Caco-2 (cell line): ENCODE measurements around the gene DLEC1. TPM values are rescaled to one million over a fixed set of nuclear protein-coding genes. Genes with fewer than 3 reads are reported as not detected.

Experiments used
- BruUV-seq: library from RNA; stranded (reverse); fragments of 400-500 nt; replicated peaks from 2 replicates; lab custom pipeline; 2021; lab: Mats Ljungman, UMichigan
- CTCF ChIA-PET: fragments of 300-600 bp; sonication (Branson Sonifier 250); formaldehyde crosslinking; loops from one replicate; lab custom pipeline; 2022; ENCODE audit warnings: antibody characterized with exemption; lab: Charles Lee
- POLR2A ChIA-PET: fragments of 300-600 bp; sonication (Branson Sonifier 250); formaldehyde crosslinking; loops from one replicate; lab custom pipeline; 2022; ENCODE audit warnings: antibody characterized with exemption; lab: Charles Lee
- DNase-seq, 2 experiments: peaks; one replicate each; pipeline versions ENCODE4 v3.0.0 to v3.0.0-alpha.2; 2020 to 2022
- H3K27me3 ChIP-seq: replicated peaks from 2 replicates; pipeline ENCODE4 v1.6.0; 2011; ENCODE audit warnings: low read length; ENCODE audit not compliant: control insufficient read depth, insufficient read depth
- H3K36me3 ChIP-seq: 2 replicates; pipeline ENCODE4 v1.5.1; 2011; ENCODE audit warnings: low read length; ENCODE audit not compliant: control insufficient read depth, insufficient read depth
- H3K4me1 ChIP-seq: fragments of 250-450 bp; sonication (Bioruptor Pico); 2 replicates; pipeline ENCODE4 v1.5.1; 2020; ENCODE audit warnings: mild to moderate bottlenecking
- H3K4me3 ChIP-seq: 2 replicates; pipeline ENCODE4 v1.5.1; 2011; ENCODE audit warnings: low read depth, mild to moderate bottlenecking, control low read depth, low read length
- H3K9me3 ChIP-seq: fragments of 250-450 bp; sonication (Bioruptor Pico); 2 replicates; pipeline ENCODE4 v1.5.1; 2020; ENCODE audit warnings: mild to moderate bottlenecking, moderate library complexity
- H3K27ac Mint-ChIP-seq: one replicate; pipeline ENCODE4 v1.8.0; 2022; ENCODE audit warnings: mixed read lengths; ENCODE audit not compliant: unreplicated experiment
- H3K27me3 Mint-ChIP-seq: one replicate; pipeline ENCODE4 v1.8.0; 2022; ENCODE audit warnings: mixed read lengths; ENCODE audit not compliant: insufficient read depth, unreplicated experiment
- H3K36me3 Mint-ChIP-seq: one replicate; pipeline ENCODE4 v1.8.0; 2022; ENCODE audit warnings: mild to moderate bottlenecking, mixed read lengths; ENCODE audit not compliant: insufficient read depth, unreplicated experiment
- H3K4me1 Mint-ChIP-seq: one replicate; pipeline ENCODE4 v1.8.0; 2022; ENCODE audit warnings: low read depth, mixed read lengths; ENCODE audit not compliant: unreplicated experiment
- H3K4me3 Mint-ChIP-seq: one replicate; pipeline ENCODE4 v1.8.0; 2022; ENCODE audit warnings: mild to moderate bottlenecking, moderate library complexity, mixed read lengths; ENCODE audit not compliant: unreplicated experiment
- H3K9me3 Mint-ChIP-seq: one replicate; pipeline ENCODE4 v1.8.0; 2022; ENCODE audit warnings: mixed read lengths; ENCODE audit not compliant: unreplicated experiment
- CTCF ChIP-seq, 2 experiments: fragments of 200-600 bp in 1 of 2; IDR thresholded peaks; 1 replicate in 1 of 2; 2 replicates in 1 of 2; pipeline versions ENCODE4 v1.5.1 to v1.8.0; 2011 to 2022; ENCODE audit warnings: antibody characterized with exemption in 1 of 2, control low read depth in 1 of 2, inconsistent platforms in 1 of 2, low read depth in 1 of 2, low read length in 1 of 2, mild to moderate bottlenecking in 1 of 2, moderate library complexity in 1 of 2; ENCODE audit not compliant: insufficient read depth in 1 of 2, severe bottlenecking in 1 of 2, unreplicated experiment in 1 of 2
- intact Hi-C: fragments of 100-400 bp; cut with micrococcal nuclease; formaldehyde crosslinking; loops from one replicate; pipeline ENCODE4 v1.10.0; 2022; ENCODE audit not compliant: unreplicated experiment
- total RNA-seq: library from RNA; stranded (reverse); gene quantifications from 2 replicates; pipeline ENCODE4 v1.2.3, GENCODE V29; 2022

DLEC1 gene
- total RNA-seq, 1 experiment from 2014 or later = 0.11 TPM

GRCh38 chr3:38115645-38116427 is 76.8 kb downstream of the DLEC1 start:
- intact Hi-C loops = no loop called here
- H3K4me1 ChIP-seq = 0 out of 2 replicates have a peak, but pooled peaks cover 3% of the 10 kb centered on the region
- peaks cover 25% of the 10 kb centered on the region for H3K4me1 Mint-ChIP-seq
- POLR2A ChIA-PET = interaction anchor here (1.0 kb wide), 1 partner anchor 21 kb away, joined by 3 read pairs; the partner anchor contains the start of gene ACAA1
- no peaks in the 10 kb centered on the region for H3K27me3 ChIP-seq
- H3K27me3 Mint-ChIP-seq = no peaks in the 10 kb centered on the region
- H3K36me3 ChIP-seq = peaks cover 2% of the 10 kb centered on the region
- H3K9me3 Mint-ChIP-seq = no peaks in the 10 kb centered on the region
- CTCF ChIA-PET = interaction anchor here (1.2 to 1.7 kb wide), 2 partner anchors 21 to 49 kb away, joined by 4 to 8 read pairs; partner anchors contain the start of genes ACAA1 and OXSR1
- no peak overlapping the region for H3K4me3 ChIP-seq
- H3K36me3 Mint-ChIP-seq = peaks cover 63% of the 10 kb centered on the region
- TF ChIP-seq CTCF (IDR thresholded peaks at IDR 0.05; ENCODE audit: insufficient read depth in 1 of 2, low read depth in 1 of 2, low read length in 1 of 2, severe bottlenecking in 1 of 2, unreplicated experiment in 1 of 2) = no peak
- H3K27ac Mint-ChIP-seq = no peak overlapping the region
- DNase-seq = peak in 1 of 2 experiments; percentile 35
- H3K9me3 ChIP-seq = no peaks in the 10 kb centered on the region
- H3K4me3 Mint-ChIP-seq = no peak overlapping the region
- BruUV-seq = no TSS peak

DNA sequence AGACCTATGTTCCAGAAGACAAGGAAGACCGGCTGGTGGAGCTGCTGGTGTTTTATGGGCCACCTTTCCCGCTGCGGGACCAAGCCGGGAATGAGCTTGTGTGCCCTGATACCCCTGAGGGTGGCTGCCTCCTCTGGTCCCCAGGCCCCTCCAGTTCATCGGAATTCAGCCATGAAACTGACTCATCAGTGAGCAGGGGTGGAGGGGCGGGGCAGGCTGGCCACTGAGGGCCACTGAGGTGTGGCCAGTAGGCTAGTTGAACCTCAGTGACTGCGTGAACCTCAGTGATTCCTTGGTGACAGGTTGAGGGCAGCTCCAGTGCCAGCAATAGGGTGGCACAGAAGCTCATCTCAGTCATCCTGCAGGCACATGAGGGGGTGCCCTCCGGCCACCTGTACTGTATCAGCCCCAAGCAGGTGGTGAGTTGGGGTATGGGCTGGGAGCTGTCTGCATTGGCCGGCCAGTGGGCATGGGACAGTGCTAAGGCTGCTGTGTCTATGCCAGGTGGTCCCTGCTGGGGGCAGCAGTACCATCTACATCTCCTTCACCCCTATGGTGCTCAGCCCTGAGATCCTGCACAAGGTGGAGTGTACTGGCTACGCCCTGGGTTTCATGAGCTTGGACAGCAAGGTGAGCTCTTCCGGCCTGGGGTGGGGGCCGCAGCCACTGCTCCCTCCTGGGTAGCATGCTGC is 77.6 kb downstream of the DLEC1 start:
- peaks cover 28% of the 10 kb centered on the region for H3K4me1 Mint-ChIP-seq
- H3K27ac Mint-ChIP-seq = no peak overlapping the region
- no peak overlapping the region for H3K4me3 ChIP-seq
- no peaks in the 10 kb centered on the region for H3K27me3 ChIP-seq
- ChIA-PET POLR2A (interaction anchor here (1.0 to 1.3 kb wide), 2 partner anchors 20 to 48 kb away, joined by 3 to 7 read pairs; partner anchors contain the start of genes ACAA1 and OXSR1), CTCF (interaction anchor here (0.6 to 1.7 kb wide), 3 partner anchors 20 to 66 kb away, joined by 3 to 8 read pairs (median 4); partner anchors contain the start of genes ACAA1 and OXSR1)
- peaks cover 71% of the 10 kb centered on the region for H3K36me3 Mint-ChIP-seq
- H3K36me3 ChIP-seq = peaks cover 8% of the 10 kb centered on the region
- no peaks in the 10 kb centered on the region for H3K9me3 ChIP-seq
- intact Hi-C loops = no loop called here
- no peaks in the 10 kb centered on the region for H3K9me3 Mint-ChIP-seq
- H3K4me1 ChIP-seq = 0 out of 2 replicates have a peak, but pooled peaks cover 3% of the 10 kb centered on the region
- TF ChIP-seq CTCF (IDR thresholded peaks at IDR 0.05; ENCODE audit: insufficient read depth in 1 of 2, low read depth in 1 of 2, low read length in 1 of 2, severe bottlenecking in 1 of 2, unreplicated experiment in 1 of 2) = no peak
- BruUV-seq = no TSS peak
- H3K27me3 Mint-ChIP-seq = no peaks in the 10 kb centered on the region
- no peak overlapping the region for H3K4me3 Mint-ChIP-seq
- peak in 1 of 2 experiments; percentile 37 for DNase-seq

GRCh38 chr3:38117163-38117716 is 78.2 kb downstream of the DLEC1 start:
- ChIA-PET POLR2A (interaction anchor here (0.5 to 1.3 kb wide), 2 partner anchors 48 to 63 kb away, joined by 6 to 7 read pairs; partner anchors contain the start of gene OXSR1), CTCF (interaction anchor here (0.6 to 1.7 kb wide), 4 partner anchors 16 to 65 kb away, joined by 3 to 8 read pairs (median 4); partner anchors contain the start of genes ACAA1 and OXSR1)
- BruUV-seq = no TSS peak
- TF ChIP-seq CTCF (IDR thresholded peaks at IDR 0.05; ENCODE audit: insufficient read depth in 1 of 2, low read depth in 1 of 2, low read length in 1 of 2, severe bottlenecking in 1 of 2, unreplicated experiment in 1 of 2) = no peak
- Mint-ChIP-seq H3K27ac (no peak overlapping the region), H3K9me3 (no peaks in the 10 kb centered on the region), H3K27me3 (no peaks in the 10 kb centered on the region), H3K36me3 (peaks cover 77% of the 10 kb centered on the region), H3K4me3 (no peak overlapping the region), H3K4me1 (peaks cover 28% of the 10 kb centered on the region)
- no peaks in the 10 kb centered on the region for H3K9me3 ChIP-seq
- intact Hi-C loops = no loop called here
- no peaks in the 10 kb centered on the region for H3K27me3 ChIP-seq
- H3K36me3 ChIP-seq = peaks cover 8% of the 10 kb centered on the region
- 0 out of 2 replicates have a peak, but pooled peaks cover 3% of the 10 kb centered on the region for H3K4me1 ChIP-seq
- H3K4me3 ChIP-seq = no peak overlapping the region
- DNase-seq = peak in 1 of 2 experiments; percentile 32
